C4-2B (cell line): Measurements from ENCODE around the gene LATS1.

Source experiments
- CTCF ChIP-seq: fragments of 450-650 bp; conservative IDR thresholded peaks from 2 replicates; pipeline ENCODE4 v1.5.1; 2017; ENCODE audit warnings: mild to moderate bottlenecking
- ZFX ChIP-seq: fragments of 450-650 bp; IDR thresholded peaks from 2 replicates; pipeline ENCODE4 v1.6.1; 2017

DNA sequence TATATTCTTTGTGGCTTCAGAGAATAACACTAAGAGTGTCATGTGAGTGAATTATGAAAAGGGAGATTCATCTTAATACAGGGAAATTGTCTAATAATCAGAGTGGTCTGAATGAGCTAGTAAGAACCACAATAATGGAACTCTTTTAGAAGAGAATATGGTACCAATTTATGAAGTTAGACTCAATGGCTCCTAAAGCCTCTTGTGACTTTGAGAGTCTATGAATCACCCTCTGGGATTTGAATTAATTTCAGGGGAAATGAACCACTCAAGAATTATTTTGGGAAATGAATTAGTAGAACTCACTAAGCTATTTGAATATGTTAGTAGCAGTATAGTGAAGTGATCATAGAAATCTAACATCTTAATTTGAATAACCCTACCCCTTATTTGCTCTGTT lies 46.0 kb upstream of the LATS1 start:
- TF ChIP-seq CTCF, result no peak
- no peak for TF ChIP-seq ZFX
